HG03571 (cell line): Measurements from ENCODE around the gene ANKS1B.
"Not testable (repeated sequence)": the region's sequence is repeated elsewhere in the genome, so short reads cannot be mapped to it uniquely, and the experiment has no call there.

Experiments used
- ATAC-seq: cut with Tn5 transposase; IDR thresholded peaks from one replicate; pipeline ENCODE4 v1.9.1; 2021; ENCODE audit not compliant: unreplicated experiment

Gene ANKS1B

GRCh38 chr12:99287136-99287535, 697.6 kb downstream of the ANKS1B start:
- ATAC-seq, result no peak

- no peak for ATAC-seq
Observed at GRCh38 chr12:99284161-99284560, 700.6 kb downstream of the ANKS1B start.

GRCh38 chr12:99282624-99283023, 702.1 kb downstream of the ANKS1B start:
- no peak for ATAC-seq

- ATAC-seq, result no peak
Observed at GRCh38 chr12:99282086-99282485, 702.6 kb downstream of the ANKS1B start.

GRCh38 chr12:99281277-99281676, 703.5 kb downstream of the ANKS1B start:
- ATAC-seq, result no peak

- no peak for ATAC-seq
Observed at GRCh38 chr12:99278899-99279298, 705.8 kb downstream of the ANKS1B start.

GRCh38 chr12:99277591-99278379, 707.0 kb downstream of the ANKS1B start:
- ATAC-seq, result no peak

- no peak for ATAC-seq
Observed at GRCh38 chr12:99271071-99271470, 713.7 kb downstream of the ANKS1B start.

- no peak for ATAC-seq
Observed at GRCh38 chr12:99267038-99267437, 717.7 kb downstream of the ANKS1B start.

GRCh38 chr12:99265648-99266047, 719.1 kb downstream of the ANKS1B start:
- ATAC-seq, result no peak

GRCh38 chr12:99261256-99261655, 723.5 kb downstream of the ANKS1B start:
- no peak for ATAC-seq

- ATAC-seq, result no peak
Observed at GRCh38 chr12:99260456-99260996, 724.2 kb downstream of the ANKS1B start.

GRCh38 chr12:99259040-99259934, 725.4 kb downstream of the ANKS1B start:
- ATAC-seq, result no peak

- ATAC-seq, result no peak
Observed at GRCh38 chr12:99257672-99258071, 727.1 kb downstream of the ANKS1B start.

- no peak for ATAC-seq
Observed at GRCh38 chr12:99253068-99253467, 731.7 kb downstream of the ANKS1B start.

- no peak for ATAC-seq
Observed at GRCh38 chr12:99250091-99250490, 734.6 kb downstream of the ANKS1B start.

- ATAC-seq, result no peak
Observed at GRCh38 chr12:99249543-99249942, 735.2 kb downstream of the ANKS1B start.

GRCh38 chr12:99237907-99238538, 746.7 kb downstream of the ANKS1B start:
- not testable (repeated sequence) for ATAC-seq

GRCh38 chr12:99235381-99235780, 749.4 kb downstream of the ANKS1B start:
- no peak for ATAC-seq

- ATAC-seq, result no peak
Observed at GRCh38 chr12:99234702-99235101, 750.0 kb downstream of the ANKS1B start.

GRCh38 chr12:99232324-99232723, 752.4 kb downstream of the ANKS1B start:
- ATAC-seq, result no peak
